Hepatocyte (in vitro differentiated cells): Measurements from ENCODE around the gene LFNG. TPM values are rescaled to one million over a fixed set of nuclear protein-coding genes. Genes with fewer than 3 reads are reported as not detected.

ENCODE experiments used
- DNase-seq: peaks from one replicate; pipeline ENCODE4 v3.0.0-alpha.2; 2016; ENCODE audit warnings: low spot score
- H2AFZ ChIP-seq: fragments of 200-600 bp; sonication (generic); 2 replicates; pipeline ENCODE4 v1.6.0; 2016; ENCODE audit warnings: antibody characterized with exemption, mild to moderate bottlenecking
- H3K27ac ChIP-seq: fragments of 200-600 bp; sonication (generic); 2 replicates; pipeline ENCODE4 v1.5.1; 2016; ENCODE audit warnings: mild to moderate bottlenecking
- H3K27me3 ChIP-seq: fragments of 200-600 bp; sonication (generic); 2 replicates; pipeline ENCODE4 v1.6.1; 2016
- H3K36me3 ChIP-seq: fragments of 200-600 bp; sonication (generic); replicated peaks from 2 replicates; pipeline ENCODE4 v1.5.1; 2016; ENCODE audit warnings: low read depth; ENCODE audit not compliant: insufficient read depth
- H3K4me1 ChIP-seq: fragments of 200-600 bp; sonication (generic); 2 replicates; pipeline ENCODE4 v1.5.1; 2016; ENCODE audit warnings: mild to moderate bottlenecking, moderate library complexity; ENCODE audit not compliant: insufficient read depth
- H3K4me2 ChIP-seq: fragments of 200-600 bp; sonication (generic); 2 replicates; pipeline ENCODE4 v1.6.0; 2016
- H3K4me3 ChIP-seq: fragments of 200-600 bp; sonication (generic); 2 replicates; pipeline ENCODE4 v1.5.1; 2016; ENCODE audit warnings: mild to moderate bottlenecking
- H3K79me2 ChIP-seq: fragments of 200-600 bp; sonication (generic); 2 replicates; pipeline ENCODE4 v1.6.0; 2017; ENCODE audit warnings: mild to moderate bottlenecking
- H3K9me2 ChIP-seq: fragments of 200-600 bp; sonication (generic); replicated peaks from 2 replicates; pipeline ENCODE4 v1.6.0; 2017; ENCODE audit warnings: mild to moderate bottlenecking; ENCODE audit not compliant: insufficient read depth
- H3K9me3 ChIP-seq: fragments of 200-600 bp; sonication (generic); 2 replicates; pipeline ENCODE4 v1.5.1; 2016; ENCODE audit warnings: low read depth, mild to moderate bottlenecking
- H4K20me1 ChIP-seq: fragments of 200-600 bp; sonication (generic); 2 replicates; pipeline ENCODE4 v1.6.0; 2016; ENCODE audit warnings: mild to moderate bottlenecking; ENCODE audit not compliant: insufficient read depth, poor library complexity, severe bottlenecking
- EZH2 ChIP-seq: fragments of 200-600 bp; sonication (generic); IDR thresholded peaks from 2 replicates; pipeline ENCODE4 v1.6.1; 2016; ENCODE audit warnings: antibody characterized with exemption, mild to moderate bottlenecking, borderline replicate concordance
- EZH2phosphoT487 ChIP-seq: fragments of 200-600 bp; sonication (generic); IDR thresholded peaks from one replicate; pipeline ENCODE4 v1.6.1; 2018; ENCODE audit warnings: antibody characterized with exemption, mild to moderate bottlenecking, low read depth, moderate library complexity; ENCODE audit not compliant: unreplicated experiment, severe bottlenecking
- whole genome bisulfite sequencing: methylation state at CpG from one replicate; pipeline ENCODE4 v1.1.6; 2016; ENCODE audit warnings: low lambda C conversion rate; ENCODE audit errors: missing lambda C conversion rate; 5-methylcytosine and 5-hydroxymethylcytosine counted together
- polyA plus RNA-seq: library from polyadenylated mRNA; unstranded; fragments of >200 nt; fragmentation: Nextera tagmentation; extraction: Ambion mirVana; gene quantifications from 2 replicates; pipeline ENCODE4 v1.2.1, GENCODE V29; 2016
- total RNA-seq: library from RNA; depleted of rRNA; stranded (reverse); fragments of >200 nt; gene quantifications from 2 replicates; pipeline ENCODE4 v1.2.3, GENCODE V29; 2014
- TF ChIP-seq, protein P1 (sequence below): fragments of 200-600 bp; sonication (generic); IDR thresholded peaks from 2 replicates; pipeline ENCODE4 v1.5.1; 2016; ENCODE audit warnings: antibody characterized with exemption, mild to moderate bottlenecking; ENCODE audit not compliant: poor library complexity

LFNG gene, protein sequence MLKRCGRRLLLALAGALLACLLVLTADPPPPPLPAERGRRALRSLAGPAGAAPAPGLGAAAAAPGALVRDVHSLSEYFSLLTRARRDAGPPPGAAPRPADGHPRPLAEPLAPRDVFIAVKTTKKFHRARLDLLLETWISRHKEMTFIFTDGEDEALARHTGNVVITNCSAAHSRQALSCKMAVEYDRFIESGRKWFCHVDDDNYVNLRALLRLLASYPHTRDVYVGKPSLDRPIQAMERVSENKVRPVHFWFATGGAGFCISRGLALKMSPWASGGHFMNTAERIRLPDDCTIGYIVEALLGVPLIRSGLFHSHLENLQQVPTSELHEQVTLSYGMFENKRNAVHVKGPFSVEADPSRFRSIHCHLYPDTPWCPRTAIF
- total RNA-seq = 4.5 and 7.5 TPM in 2 replicates
- polyA plus RNA-seq = 1.2 and 1.6 TPM in 2 replicates

DNA sequence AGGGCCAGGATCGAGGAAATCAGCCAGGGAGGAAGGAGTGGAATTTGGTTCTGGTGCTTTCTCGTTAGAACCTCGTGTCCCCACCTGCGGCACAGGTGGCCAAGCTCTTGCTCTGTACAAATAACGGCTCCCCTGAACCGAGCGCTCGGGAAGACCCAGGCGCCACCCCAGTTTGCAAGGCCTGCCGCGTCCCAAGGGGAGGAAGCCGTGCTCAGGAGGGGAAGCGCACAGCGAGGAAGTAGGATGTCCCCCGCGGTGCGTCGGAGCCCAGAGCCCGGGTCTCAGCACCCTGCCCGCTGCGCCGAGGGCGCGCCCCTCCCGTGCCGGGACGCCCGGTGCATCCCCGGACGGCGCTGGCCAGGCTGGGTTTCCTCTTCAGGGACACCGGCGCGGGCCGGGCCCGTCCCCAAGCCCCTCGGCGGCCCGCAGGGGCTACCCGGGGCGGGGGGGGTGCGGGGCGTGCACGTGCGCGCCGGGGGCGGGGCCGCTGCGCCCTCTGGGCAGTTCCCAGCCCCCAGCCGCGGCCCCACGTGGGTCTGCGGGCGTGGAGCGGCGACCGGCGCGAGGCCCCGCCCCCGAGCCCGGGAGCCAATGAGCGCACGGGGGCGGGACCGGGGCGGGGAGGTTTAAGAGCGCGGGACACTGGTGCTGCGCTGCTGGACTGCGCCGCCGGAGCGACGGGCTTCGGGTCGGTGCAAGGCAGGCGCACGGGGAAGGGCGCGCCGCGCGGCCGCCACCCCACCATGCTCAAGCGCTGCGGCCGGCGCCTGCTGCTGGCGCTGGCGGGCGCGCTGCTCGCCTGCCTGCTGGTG is at the start of gene LFNG:
Gene LFNG, plus strand, starts transcription at position 656 of the 812 bp plus-strand sequence. Its CDS starts 88 bp downstream, at position 744.
- Histone ChIP-seq H3K36me3 (no peaks in the 10 kb centered on the region), H2AFZ (peak within 1 kb of the TSS; percentile 40), H3K9me3 (no peaks in the 10 kb centered on the region), H3K27me3 (peaks cover 20% of the 10 kb centered on the region), H3K4me3 (peak within 1 kb of the TSS; percentile 39), H3K4me2 (peak within 1 kb of the TSS; percentile 96), H3K9me2 (no peaks in the 10 kb centered on the region), H3K79me2 (peaks cover 6% of the 10 kb centered on the region), H3K27ac (no peak within 1 kb of the TSS), H3K4me1 (peaks cover 51% of the 10 kb centered on the region), H4K20me1 (peaks cover 3% of the 10 kb centered on the region)
- 1% methylated on average over 42 of the region's 95 CpGs for WGBS
- DNase-seq = peak; percentile 96
- TF ChIP-seq, protein P1, sequence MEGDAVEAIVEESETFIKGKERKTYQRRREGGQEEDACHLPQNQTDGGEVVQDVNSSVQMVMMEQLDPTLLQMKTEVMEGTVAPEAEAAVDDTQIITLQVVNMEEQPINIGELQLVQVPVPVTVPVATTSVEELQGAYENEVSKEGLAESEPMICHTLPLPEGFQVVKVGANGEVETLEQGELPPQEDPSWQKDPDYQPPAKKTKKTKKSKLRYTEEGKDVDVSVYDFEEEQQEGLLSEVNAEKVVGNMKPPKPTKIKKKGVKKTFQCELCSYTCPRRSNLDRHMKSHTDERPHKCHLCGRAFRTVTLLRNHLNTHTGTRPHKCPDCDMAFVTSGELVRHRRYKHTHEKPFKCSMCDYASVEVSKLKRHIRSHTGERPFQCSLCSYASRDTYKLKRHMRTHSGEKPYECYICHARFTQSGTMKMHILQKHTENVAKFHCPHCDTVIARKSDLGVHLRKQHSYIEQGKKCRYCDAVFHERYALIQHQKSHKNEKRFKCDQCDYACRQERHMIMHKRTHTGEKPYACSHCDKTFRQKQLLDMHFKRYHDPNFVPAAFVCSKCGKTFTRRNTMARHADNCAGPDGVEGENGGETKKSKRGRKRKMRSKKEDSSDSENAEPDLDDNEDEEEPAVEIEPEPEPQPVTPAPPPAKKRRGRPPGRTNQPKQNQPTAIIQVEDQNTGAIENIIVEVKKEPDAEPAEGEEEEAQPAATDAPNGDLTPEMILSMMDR = no peak

DNA sequence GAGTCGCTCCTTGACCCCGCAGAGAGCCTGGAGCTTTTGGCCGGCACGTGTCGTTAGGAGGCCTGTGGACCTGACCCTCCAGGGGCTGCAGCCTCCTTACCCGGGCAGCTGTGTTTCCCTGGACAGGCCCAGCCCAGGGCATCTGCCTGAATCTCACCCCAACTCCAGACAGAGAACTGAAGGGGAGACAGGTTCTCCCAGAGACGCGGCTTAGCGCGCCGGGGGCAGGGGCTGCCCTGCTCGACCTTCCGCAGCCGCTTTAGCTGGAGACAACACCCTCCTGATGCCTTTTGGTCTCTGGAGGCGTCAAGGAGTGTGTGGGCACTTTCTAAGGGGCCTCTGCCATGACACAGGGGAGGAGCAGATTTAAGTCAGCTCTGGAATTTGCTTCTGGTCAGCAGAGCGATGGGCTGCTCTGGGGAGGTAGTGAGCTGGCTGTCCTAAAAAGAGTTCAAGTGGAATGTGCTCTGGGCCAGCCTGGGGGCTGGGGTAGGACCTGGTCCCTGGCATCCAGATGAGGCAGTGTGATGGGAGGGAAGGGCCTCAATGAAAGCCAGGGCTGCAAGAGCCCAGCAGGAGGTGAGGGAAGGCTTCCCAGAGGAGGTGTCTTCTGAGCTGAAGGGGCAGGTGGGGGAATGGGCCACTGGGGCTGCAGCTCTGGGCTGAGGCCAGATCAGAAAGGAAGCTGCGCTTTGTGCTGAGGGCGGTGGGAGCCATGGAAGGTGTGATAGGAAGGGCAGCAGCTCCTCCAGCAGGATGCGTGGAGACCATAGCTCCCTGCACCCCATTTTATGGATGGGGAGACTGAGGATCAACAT is 49.2 kb upstream of the LFNG start:
- Histone ChIP-seq H3K36me3 (no peaks in the 10 kb centered on the region), H3K4me2 (no peak overlapping the region), H3K9me3 (no peaks in the 10 kb centered on the region), H3K27me3 (no peaks in the 10 kb centered on the region), H3K79me2 (no peaks in the 10 kb centered on the region), H3K27ac (no peak overlapping the region), H2AFZ (no peak overlapping the region), H3K4me3 (no peak overlapping the region), H3K9me2 (no peaks in the 10 kb centered on the region), H4K20me1 (no peaks in the 10 kb centered on the region), H3K4me1 (no peaks in the 10 kb centered on the region)
- DNase-seq = no peak
- whole genome bisulfite sequencing = 81% methylated on average over 19 of the region's 19 CpGs
- TF ChIP-seq EZH2 (no peak), EZH2phosphoT487 (no peak)
- TF ChIP-seq, protein P1 = no peak

DNA sequence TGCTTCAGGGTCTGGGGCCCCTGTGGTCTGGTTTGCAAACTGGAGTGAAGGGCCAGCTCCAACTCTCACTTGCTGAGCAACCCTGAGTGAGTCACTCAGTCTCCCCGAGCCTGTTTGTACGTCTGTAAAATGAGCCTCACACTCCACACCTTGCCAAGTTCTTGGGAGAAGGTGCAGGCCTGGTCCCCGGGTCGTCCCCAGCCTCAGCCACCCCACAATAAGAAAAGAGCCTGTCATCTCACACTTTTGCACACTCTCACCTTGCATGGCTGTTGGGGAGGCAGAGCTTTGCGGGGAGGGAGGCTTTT is 48.6 kb upstream of the LFNG start:
- no peaks in the 10 kb centered on the region for H4K20me1 ChIP-seq
- H2AFZ ChIP-seq = no peak overlapping the region
- TF ChIP-seq, protein P1 = no peak
- TF ChIP-seq EZH2phosphoT487 = no peak
- TF ChIP-seq EZH2 = no peak
- no peaks in the 10 kb centered on the region for H3K79me2 ChIP-seq
- 73% methylated on average over 4 of the region's 5 CpGs for WGBS
- H3K4me3 ChIP-seq = no peak overlapping the region
- no peak for DNase-seq
- no peaks in the 10 kb centered on the region for H3K9me2 ChIP-seq
- H3K27ac ChIP-seq = no peak overlapping the region
- H3K27me3 ChIP-seq = no peaks in the 10 kb centered on the region
- no peaks in the 10 kb centered on the region for H3K36me3 ChIP-seq
- no peak overlapping the region for H3K4me2 ChIP-seq
- H3K9me3 ChIP-seq = no peaks in the 10 kb centered on the region
- no peaks in the 10 kb centered on the region for H3K4me1 ChIP-seq
